Measurements from ENCODE around the gene CDC42SE1. TPM values are rescaled to one million over a fixed set of nuclear protein-coding genes. Genes with fewer than 3 reads are reported as not detected.

CDC42SE1 gene
- total and polyA plus RNA-seq, 9 of the 15 experiments (the other 6 are each of a cell fraction or from before 2014, with no cell fraction given), result 78.1 to 189 (median 114) TPM

- TF ChIP-seq ZNF449 (CRISPR knock-in tag; IDR thresholded peaks at IDR 0.05) (0 out of 2 replicates have a peak, but pooled peaks have one; percentile 11), WHSC1 (IDR thresholded peaks at IDR 0.05; ENCODE audit: low read length) (no peak), POLR2H (tag; IDR thresholded peaks at IDR 0.05; ENCODE audit: low read depth) (peak; percentile 48), ZNF79 (CRISPR knock-in tag; IDR thresholded peaks at IDR 0.05; ENCODE audit: low read depth) (no peak), E2F5 (CRISPR knock-in tag; IDR thresholded peaks at IDR 0.05) (0 out of 2 replicates have a peak, but pooled peaks have one; percentile 15), KLF1 (tag; IDR thresholded peaks at IDR 0.05) (no peak), MTF1 (CRISPR knock-in tag; IDR thresholded peaks at IDR 0.05; ENCODE audit: borderline replicate concordance) (no peak), SETDB1 (IDR thresholded peaks at IDR 0.05; ENCODE audit: low read length) (no peak), EHMT2 (IDR thresholded peaks at IDR 0.05) (peak; percentile 74), GATAD2B (IDR thresholded peaks at IDR 0.05; ENCODE audit: borderline replicate concordance) (no peak), NBN (IDR thresholded peaks at IDR 0.05; ENCODE audit: low read depth) (peak; percentile 76; the same call in 1 of the 2 replicates), E2F3 (CRISPR knock-in tag; IDR thresholded peaks at IDR 0.05) (no peak), HEY1 (CRISPR knock-in tag; IDR thresholded peaks at IDR 0.05; ENCODE audit: borderline replicate concordance) (no peak), TAF1 (IDR thresholded peaks at IDR 0.05; ENCODE audit: control insufficient read depth, extremely low read depth, insufficient read depth, low read length, severe bottlenecking) (no peak), ZNF76 (CRISPR knock-in tag; IDR thresholded peaks at IDR 0.05; ENCODE audit: borderline replicate concordance) (no peak), CBFA2T2 (conservative IDR thresholded peaks at IDR 0.05) (peak; percentile 76), KLF6 (CRISPR knock-in tag; IDR thresholded peaks at IDR 0.05; ENCODE audit: borderline replicate concordance) (peak; percentile 47; the same call in 1 of the 2 replicates), NELFE (IDR thresholded peaks at IDR 0.05; ENCODE audit: insufficient read depth, insufficient read length) (no peak), NR0B1 (IDR thresholded peaks at IDR 0.05; ENCODE audit: partially characterized antibody) (no peak), ZFP30 (CRISPR knock-in tag; IDR thresholded peaks at IDR 0.05; ENCODE audit: borderline replicate concordance) (no peak), PTTG1 (tag; IDR thresholded peaks at IDR 0.05; ENCODE audit: low read depth) (no peak), ZNF395 (CRISPR knock-in tag; IDR thresholded peaks at IDR 0.05) (no peak), CHD4 (IDR thresholded peaks at IDR 0.05; ENCODE audit: insufficient read depth, insufficient replicate concordance, low read depth, low read length, poor library complexity, severe bottlenecking) (no peak)
These were observed 4.4 kb downstream of the CDC42SE1 start (continued) for GRCh38 chr1:151054971-151055547.

Data from K562 (cell line).